Activated CD8-positive, alpha-beta T cell treated with anti-CD3 and anti-CD28 coated beads, Interleukin-2, amount 10 ng/mL, durations not matched to agents 7 days and 5 days (primary cell): ENCODE data around the gene CMTM7. TPM values are rescaled to one million over a fixed set of nuclear protein-coding genes. Genes with fewer than 3 reads are reported as not detected.
"Not testable (repeated sequence)": the region's sequence is repeated elsewhere in the genome, so short reads cannot be mapped to it uniquely, and the experiment has no call there.

Experiments
- ATAC-seq: fragments of 150-1000 bp; cut with Tn5 transposase; one replicate; pipeline ENCODE4 v1.10.0; 2021; ENCODE audit warnings: moderate library complexity
- CTCF ChIA-PET: fragments of 350-600 bp; sonication (Branson Sonifier 250); formaldehyde crosslinking; loops from one replicate; lab custom pipeline; 2021; ENCODE audit warnings: antibody characterized with exemption; lab: Charles Lee
- POLR2A ChIA-PET: fragments of 350-600 bp; sonication (Branson Sonifier 250); formaldehyde crosslinking; loops from one replicate; lab custom pipeline; 2021; ENCODE audit warnings: antibody characterized with exemption; lab: Charles Lee
- DNase-seq: peaks from one replicate; pipeline ENCODE4 v3.0.0-alpha.2; 2020
- H3K27ac Mint-ChIP-seq: one replicate; pipeline ENCODE4 v1.8.0; 2021; ENCODE audit warnings: mild to moderate bottlenecking, mixed read lengths
- H3K27me3 Mint-ChIP-seq: one replicate; pipeline ENCODE4 v1.8.0; 2021; ENCODE audit warnings: low read depth, mixed read lengths
- H3K36me3 Mint-ChIP-seq: one replicate; pipeline ENCODE4 v1.8.0; 2021; ENCODE audit warnings: low read depth, mixed read lengths
- H3K4me1 Mint-ChIP-seq: one replicate; pipeline ENCODE4 v1.8.0; 2021; ENCODE audit warnings: low read depth, mixed read lengths
- H3K4me3 Mint-ChIP-seq: one replicate; pipeline ENCODE4 v1.8.0; 2021; ENCODE audit warnings: mild to moderate bottlenecking, mixed read lengths
- H3K9me3 Mint-ChIP-seq: one replicate; pipeline ENCODE4 v1.8.0; 2022; ENCODE audit warnings: mixed read lengths; ENCODE audit not compliant: insufficient read depth
- total RNA-seq, 2 experiments: library from RNA; stranded (reverse); gene quantifications; one replicate each; pipeline ENCODE4 v1.2.3, GENCODE V29; 2021

Gene CMTM7
- total RNA-seq, 2 experiments from 2014 or later, result 38.3 to 42.3 TPM

GRCh38 chr3:32471246-32471645 lies 79.6 kb downstream of the CMTM7 start:
- H3K4me3 Mint-ChIP-seq, result no peak overlapping the region
- H3K36me3 Mint-ChIP-seq, result peaks cover 34% of the 10 kb centered on the region
- no peaks in the 10 kb centered on the region for H3K27me3 Mint-ChIP-seq
- ATAC-seq (no peak), DNase-seq (no peak)
- H3K4me1 Mint-ChIP-seq, result peaks cover 27% of the 10 kb centered on the region
- CTCF ChIA-PET, result interaction anchor here (6.0 kb wide), 1 partner anchor 95 kb away, joined by 107 read pairs; no protein-coding TSS in a partner anchor
- POLR2A ChIA-PET, result no interaction called here
- no peak overlapping the region for H3K27ac Mint-ChIP-seq
- no peaks in the 10 kb centered on the region for H3K9me3 Mint-ChIP-seq

GRCh38 chr3:32472151-32472550 lies 80.5 kb downstream of the CMTM7 start:
- H3K4me3 Mint-ChIP-seq, DNase-seq, H3K27me3 Mint-ChIP-seq, ATAC-seq, H3K9me3 Mint-ChIP-seq, H3K27ac Mint-ChIP-seq, CTCF ChIA-PET: not testable (repeated sequence)
- peaks cover 40% of the 10 kb centered on the region for H3K36me3 Mint-ChIP-seq
- H3K4me1 Mint-ChIP-seq, result peaks cover 23% of the 10 kb centered on the region
- POLR2A ChIA-PET, result interaction anchor here (0.6 kb wide), 1 partner anchor 57 kb away, joined by 3 read pairs; no protein-coding TSS in a partner anchor

GRCh38 chr3:32474201-32474600 lies 82.5 kb downstream of the CMTM7 start:
- DNase-seq (no peak), ATAC-seq (no peak)
- Mint-ChIP-seq H3K4me1 (peaks cover 18% of the 10 kb centered on the region), H3K36me3 (peaks cover 56% of the 10 kb centered on the region), H3K27me3 (no peaks in the 10 kb centered on the region), H3K4me3 (no peak overlapping the region), H3K9me3 (no peaks in the 10 kb centered on the region), H3K27ac (no peak overlapping the region)
- ChIA-PET POLR2A (no interaction called here), CTCF (interaction anchor here (1.5 kb wide), 1 partner anchor 99 kb away, joined by 8 read pairs; no protein-coding TSS in a partner anchor)

- H3K27me3 Mint-ChIP-seq, result no peaks in the 10 kb centered on the region
- no peaks in the 10 kb centered on the region for H3K9me3 Mint-ChIP-seq
- ChIA-PET POLR2A (interaction anchor here (0.6 kb wide), 1 partner anchor 320 kb away, joined by 4 read pairs; no protein-coding TSS in a partner anchor), CTCF (interaction anchor here (1.1 to 1.7 kb wide), 4 partner anchors 8 to 240 kb away, joined by 3 to 6 read pairs (median 4); no protein-coding TSS in a partner anchor)
- peaks cover 62% of the 10 kb centered on the region for H3K36me3 Mint-ChIP-seq
- ATAC-seq, result no peak
- peaks cover 13% of the 10 kb centered on the region for H3K4me1 Mint-ChIP-seq
- no peak overlapping the region for H3K4me3 Mint-ChIP-seq
- H3K27ac Mint-ChIP-seq, result no peak overlapping the region
- no peak for DNase-seq
Measured at GRCh38 chr3:32480604-32481003, 89.0 kb downstream of the CMTM7 start.

GRCh38 chr3:32481791-32482631 lies 90.4 kb downstream of the CMTM7 start:
- CTCF ChIA-PET, result interaction anchor here (1.0 kb wide), 1 partner anchor 14 kb away, joined by 4 read pairs; no protein-coding TSS in a partner anchor
- peaks cover 13% of the 10 kb centered on the region for H3K4me1 Mint-ChIP-seq
- no peak overlapping the region for H3K4me3 Mint-ChIP-seq
- H3K27me3 Mint-ChIP-seq, result no peaks in the 10 kb centered on the region
- DNase-seq, result no peak
- peaks cover 66% of the 10 kb centered on the region for H3K36me3 Mint-ChIP-seq
- no peak for ATAC-seq
- H3K27ac Mint-ChIP-seq, result no peak overlapping the region
- POLR2A ChIA-PET, result interaction anchor here (1.3 kb wide), 1 partner anchor 24 kb away, joined by 3 read pairs; no protein-coding TSS in a partner anchor
- H3K9me3 Mint-ChIP-seq, result no peaks in the 10 kb centered on the region

GRCh38 chr3:32482693-32483092 lies 91.0 kb downstream of the CMTM7 start:
- H3K36me3 Mint-ChIP-seq, result peaks cover 64% of the 10 kb centered on the region
- POLR2A ChIA-PET, result no interaction called here
- CTCF ChIA-PET, result interaction anchor here (0.7 to 1.1 kb wide), 2 partner anchors 15 to 190 kb away, joined by 3 to 7 read pairs; no protein-coding TSS in a partner anchor
- H3K27ac Mint-ChIP-seq, result no peak overlapping the region
- H3K27me3 Mint-ChIP-seq, result no peaks in the 10 kb centered on the region
- DNase-seq (no peak), ATAC-seq (no peak)
- no peaks in the 10 kb centered on the region for H3K9me3 Mint-ChIP-seq
- H3K4me3 Mint-ChIP-seq, result no peak overlapping the region
- peaks cover 13% of the 10 kb centered on the region for H3K4me1 Mint-ChIP-seq

- peaks cover 65% of the 10 kb centered on the region for H3K36me3 Mint-ChIP-seq
- H3K4me1 Mint-ChIP-seq, result peaks cover 13% of the 10 kb centered on the region
- H3K27ac Mint-ChIP-seq, result no peak overlapping the region
- ATAC-seq, result no peak
- H3K4me3 Mint-ChIP-seq, result no peak overlapping the region
- POLR2A ChIA-PET, result no interaction called here
- no peak for DNase-seq
- CTCF ChIA-PET, result interaction anchor here (0.8 to 1.1 kb wide), 4 partner anchors 12 to 109 kb away, joined by 3 to 7 read pairs (median 4); no protein-coding TSS in a partner anchor
- H3K9me3 Mint-ChIP-seq, result no peaks in the 10 kb centered on the region
- no peaks in the 10 kb centered on the region for H3K27me3 Mint-ChIP-seq
Measured at GRCh38 chr3:32483772-32484171, 92.1 kb downstream of the CMTM7 start.

- Mint-ChIP-seq H3K27me3 (no peaks in the 10 kb centered on the region), H3K4me1 (peaks cover 13% of the 10 kb centered on the region), H3K9me3 (no peaks in the 10 kb centered on the region), H3K36me3 (peaks cover 59% of the 10 kb centered on the region), H3K27ac (no peak overlapping the region), H3K4me3 (no peak overlapping the region)
- ATAC-seq, result no peak
- no peak for DNase-seq
- CTCF ChIA-PET, result interaction anchor here (1.4 to 1.8 kb wide), 2 partner anchors 16 to 110 kb away, joined by 10 read pairs; no protein-coding TSS in a partner anchor
- POLR2A ChIA-PET, result no interaction called here
Measured at GRCh38 chr3:32484436-32484835, 92.8 kb downstream of the CMTM7 start.

GRCh38 chr3:32487781-32488473 lies 96.3 kb downstream of the CMTM7 start:
- no peak overlapping the region for H3K4me3 Mint-ChIP-seq
- POLR2A ChIA-PET, result no interaction called here
- no peak for ATAC-seq
- DNase-seq, result no peak
- H3K4me1 Mint-ChIP-seq, result peaks cover 6% of the 10 kb centered on the region
- no peaks in the 10 kb centered on the region for H3K27me3 Mint-ChIP-seq
- CTCF ChIA-PET, result interaction anchor here (1.6 kb wide), 1 partner anchor 12 kb away, joined by 3 read pairs; no protein-coding TSS in a partner anchor
- H3K36me3 Mint-ChIP-seq, result peaks cover 38% of the 10 kb centered on the region
- H3K9me3 Mint-ChIP-seq, result no peaks in the 10 kb centered on the region
- no peak overlapping the region for H3K27ac Mint-ChIP-seq

GRCh38 chr3:32488474-32489008 lies 96.9 kb downstream of the CMTM7 start:
- DNase-seq (no peak), ATAC-seq (no peak)
- Mint-ChIP-seq H3K9me3 (no peaks in the 10 kb centered on the region), H3K4me3 (no peak overlapping the region), H3K36me3 (peaks cover 36% of the 10 kb centered on the region), H3K4me1 (peaks cover 6% of the 10 kb centered on the region), H3K27ac (no peak overlapping the region), H3K27me3 (no peaks in the 10 kb centered on the region)
- CTCF ChIA-PET, result interaction anchor here (1.3 to 1.6 kb wide), 2 partner anchors 8 to 11 kb away, joined by 3 to 4 read pairs; no protein-coding TSS in a partner anchor
- POLR2A ChIA-PET, result no interaction called here

- no peak overlapping the region for H3K4me3 Mint-ChIP-seq
- ATAC-seq, result no peak
- POLR2A ChIA-PET, result no interaction called here
Measured at GRCh38 chr3:32492684-32493436, 101.2 kb downstream of the CMTM7 start.

More at GRCh38 chr3:32492684-32493436, 101.2 kb downstream of the CMTM7 start:
- Mint-ChIP-seq H3K9me3 (no peaks in the 10 kb centered on the region), H3K27ac (no peak overlapping the region), H3K4me1 (peaks cover 4% of the 10 kb centered on the region), H3K27me3 (no peaks in the 10 kb centered on the region), H3K36me3 (peaks cover 15% of the 10 kb centered on the region)
- DNase-seq, result no peak
- CTCF ChIA-PET, result interaction anchor here (0.8 to 1.3 kb wide), 6 partner anchors 8 to 252 kb away, joined by 3 to 5 read pairs (median 3); no protein-coding TSS in a partner anchor
